ENCODE data around the gene MPPED2.

Gene MPPED2

DNA sequence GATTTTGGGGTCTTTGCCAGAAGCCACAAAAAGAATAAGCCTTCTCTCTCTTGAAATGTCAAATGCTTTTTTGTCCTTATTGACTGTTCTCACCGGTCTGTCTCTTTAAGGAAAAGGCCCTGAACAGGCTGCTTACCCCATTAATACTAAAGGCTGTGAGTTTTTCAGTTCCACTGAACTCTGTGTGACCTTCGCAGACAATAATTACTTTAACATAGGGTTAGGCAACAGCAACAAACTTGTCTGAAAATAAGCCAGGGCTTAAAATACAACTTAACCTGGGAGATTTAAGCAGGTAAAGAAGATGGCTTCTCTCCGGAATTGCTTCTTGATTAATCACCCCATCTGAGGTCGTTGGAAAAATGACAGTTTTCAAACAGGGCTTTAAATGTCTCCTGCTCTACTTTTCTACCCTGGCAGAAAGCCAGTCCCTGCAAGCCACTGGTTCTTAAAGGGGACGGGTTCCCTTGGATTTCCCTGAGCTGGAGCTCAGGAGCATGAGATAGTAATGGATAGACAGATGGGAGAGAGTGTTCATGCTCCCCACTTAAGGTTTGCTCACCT is 193.8 kb downstream of the MPPED2 start:
- Mint-ChIP-seq H3K27me3 (no peaks in the 10 kb centered on the region), H3K36me3 (no peaks in the 10 kb centered on the region), H3K9me3 (no peaks in the 10 kb centered on the region), H3K27ac (no peak overlapping the region), H3K4me1 (no peaks in the 10 kb centered on the region), H3K4me3 (no peak overlapping the region)
- CTCF ChIA-PET, result no interaction called here
- no peak for DNase-seq

DNA sequence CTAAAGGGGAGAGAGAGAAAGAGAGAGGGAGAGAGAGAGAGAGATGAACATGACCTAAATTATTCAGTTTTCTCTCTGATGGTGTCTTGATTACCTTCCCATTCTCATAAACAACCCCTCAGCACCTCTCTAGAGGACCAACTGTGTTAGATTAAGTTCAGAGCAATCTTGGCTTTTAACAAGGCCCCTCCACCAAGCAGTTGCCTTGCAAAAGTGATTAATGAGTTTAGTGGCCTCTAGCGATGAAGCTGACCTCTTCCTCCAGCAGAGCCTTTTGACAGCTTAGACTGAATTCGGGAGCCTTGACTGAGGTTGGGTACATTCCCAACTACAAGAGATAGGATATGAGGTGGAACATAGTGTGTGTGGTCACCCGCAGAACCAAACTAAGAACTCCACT is 197.2 kb downstream of the MPPED2 start:
- Mint-ChIP-seq H3K4me1 (no peaks in the 10 kb centered on the region), H3K36me3 (no peaks in the 10 kb centered on the region), H3K4me3 (no peak overlapping the region), H3K9me3 (no peaks in the 10 kb centered on the region), H3K27me3 (no peaks in the 10 kb centered on the region), H3K27ac (no peak overlapping the region)
- no peak for DNase-seq
- CTCF ChIA-PET, result no interaction called here

DNA sequence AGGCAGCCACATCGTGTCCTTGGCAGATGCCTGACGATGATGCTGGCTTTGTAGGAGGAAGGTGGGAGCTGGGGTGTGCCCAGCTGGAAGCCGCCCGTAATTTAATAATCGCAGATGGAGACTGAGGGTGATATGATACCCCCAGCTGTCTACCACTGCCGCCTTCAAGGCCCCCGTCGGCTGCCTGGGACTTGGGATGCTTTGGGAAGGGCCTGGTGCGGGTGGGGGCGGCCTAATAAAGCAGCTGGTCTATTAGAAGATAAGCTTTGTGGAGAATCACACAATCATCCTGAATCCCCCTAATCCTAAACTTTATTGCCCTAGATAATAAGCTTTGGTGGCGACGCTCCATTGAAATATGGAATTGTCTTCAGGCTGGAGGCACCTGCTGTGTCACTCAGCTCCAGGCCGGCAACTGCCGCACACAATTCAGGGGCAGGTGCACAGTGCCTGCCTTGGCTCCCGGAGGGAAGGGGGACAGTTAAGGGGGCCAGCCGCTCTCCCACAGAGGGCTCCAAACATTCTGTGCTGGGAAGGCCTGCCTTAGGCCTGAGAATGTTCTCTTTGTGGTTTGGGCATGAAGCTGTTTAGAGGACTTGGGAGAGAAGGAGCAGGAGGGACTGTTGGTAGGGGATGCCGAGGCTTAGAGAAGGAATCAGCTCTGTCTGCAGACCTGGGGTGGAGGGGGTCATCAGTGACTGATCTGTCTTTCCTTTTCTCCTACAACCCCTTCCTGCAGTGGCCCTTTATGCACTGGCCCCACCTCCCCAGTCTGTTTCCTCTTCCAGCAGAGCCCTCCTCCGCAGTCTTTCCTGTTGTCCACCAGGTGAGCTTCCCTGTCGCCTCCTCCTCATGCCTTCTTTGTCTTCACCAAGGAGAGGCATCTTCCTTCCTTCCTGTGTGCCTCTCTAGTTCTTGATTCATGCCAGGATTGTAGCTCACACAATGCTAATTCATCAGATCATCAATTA is 198.0 kb downstream of the MPPED2 start:
- Mint-ChIP-seq H3K27ac (no peak overlapping the region), H3K4me3 (no peak overlapping the region), H3K36me3 (no peaks in the 10 kb centered on the region), H3K4me1 (no peaks in the 10 kb centered on the region), H3K27me3 (no peaks in the 10 kb centered on the region), H3K9me3 (no peaks in the 10 kb centered on the region)
- CTCF ChIA-PET, result no interaction called here
- no peak for DNase-seq

DNA sequence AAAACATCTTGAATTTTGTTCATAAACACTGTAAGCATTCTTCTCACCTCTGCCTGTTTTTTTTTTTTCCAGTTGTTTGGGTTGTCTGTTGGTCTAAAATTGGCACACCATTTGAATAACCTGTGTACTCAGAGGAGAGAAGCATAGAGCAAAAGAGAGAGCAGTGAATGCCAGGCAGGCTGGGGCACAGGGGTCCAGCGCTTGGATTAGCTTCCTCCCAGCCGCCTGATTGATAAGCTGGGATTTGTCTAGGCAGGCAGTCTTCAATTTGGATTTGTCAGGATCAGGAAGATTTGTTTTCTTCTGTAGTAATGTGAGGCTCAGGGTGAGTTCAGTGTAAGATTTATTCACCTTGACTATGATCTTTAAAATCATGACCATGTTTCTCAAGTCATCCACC is 204.3 kb downstream of the MPPED2 start:
- no peaks in the 10 kb centered on the region for H3K27me3 Mint-ChIP-seq
- H3K9me3 Mint-ChIP-seq, result no peaks in the 10 kb centered on the region
- no peaks in the 10 kb centered on the region for H3K36me3 Mint-ChIP-seq
- no peak for DNase-seq
- H3K4me1 Mint-ChIP-seq, result no peaks in the 10 kb centered on the region
- no peak overlapping the region for H3K4me3 Mint-ChIP-seq
- H3K27ac Mint-ChIP-seq, result no peak overlapping the region
- CTCF ChIA-PET, result no interaction called here

DNA sequence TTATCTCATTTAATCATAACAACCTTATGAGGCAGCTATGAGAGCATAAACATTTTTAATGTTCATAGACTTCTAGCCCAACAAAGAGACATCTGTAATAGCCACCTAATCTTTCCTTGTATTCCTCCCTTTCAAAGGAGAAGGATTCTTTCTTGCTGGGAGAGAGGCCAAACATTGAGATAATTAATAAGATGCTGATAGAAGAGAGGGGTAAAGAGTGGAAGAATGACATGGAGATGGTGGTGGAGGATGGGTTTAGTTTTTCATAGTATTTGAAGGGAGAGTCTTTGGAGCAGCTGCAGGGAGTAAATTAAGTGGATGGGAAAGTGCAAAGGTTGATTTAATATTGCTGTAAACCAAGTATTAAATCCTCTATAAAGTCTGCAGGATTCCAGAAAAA is 205.3 kb downstream of the MPPED2 start:
- Mint-ChIP-seq H3K36me3 (no peaks in the 10 kb centered on the region), H3K27ac (no peak overlapping the region), H3K9me3 (no peaks in the 10 kb centered on the region), H3K4me1 (no peaks in the 10 kb centered on the region), H3K27me3 (no peaks in the 10 kb centered on the region), H3K4me3 (no peak overlapping the region)
- CTCF ChIA-PET, result no interaction called here
- no peak for DNase-seq

DNA sequence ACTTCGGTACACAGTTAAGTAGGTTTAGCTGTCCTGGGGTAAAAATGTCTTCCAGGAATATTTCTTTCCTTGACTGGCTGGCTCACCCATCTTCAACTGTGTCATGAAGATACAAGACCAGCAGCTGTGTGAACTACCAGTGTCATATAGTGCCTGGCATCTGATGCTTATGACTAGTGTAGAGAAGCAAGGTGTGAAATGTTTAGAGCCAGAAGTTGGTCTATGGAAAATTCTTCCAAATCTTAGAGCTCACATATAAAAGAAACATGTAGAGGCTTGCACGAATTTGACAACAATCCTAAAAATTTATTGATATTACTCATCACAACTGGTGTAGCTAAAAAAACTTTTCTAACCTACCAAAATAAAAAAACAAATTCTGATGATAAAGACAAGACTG is 208.8 kb downstream of the MPPED2 start:
- no peaks in the 10 kb centered on the region for H3K4me1 Mint-ChIP-seq
- DNase-seq, result no peak
- H3K36me3 Mint-ChIP-seq, result no peaks in the 10 kb centered on the region
- H3K4me3 Mint-ChIP-seq, result no peak overlapping the region
- H3K27ac Mint-ChIP-seq, result no peak overlapping the region
- no peaks in the 10 kb centered on the region for H3K27me3 Mint-ChIP-seq
- CTCF ChIA-PET, result no interaction called here
- no peaks in the 10 kb centered on the region for H3K9me3 Mint-ChIP-seq

DNA sequence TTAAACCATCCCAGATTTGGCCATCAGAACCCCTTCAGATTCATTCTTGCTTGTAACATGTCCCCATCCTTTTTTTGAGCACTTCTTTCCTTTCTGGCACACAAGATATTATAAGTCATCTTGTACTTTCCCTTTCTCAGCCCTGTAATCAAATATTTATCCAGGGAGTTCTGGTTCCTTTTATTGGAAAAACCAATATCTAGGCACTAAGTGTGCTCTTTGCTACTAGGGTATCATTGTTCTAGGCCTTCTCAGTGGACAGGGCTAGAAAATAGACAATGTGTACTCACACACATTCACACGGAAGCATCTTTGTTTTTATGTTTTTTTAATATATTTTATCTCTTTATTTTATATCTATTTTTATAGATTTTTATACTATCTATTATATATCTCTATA is 216.0 kb downstream of the MPPED2 start:
- CTCF ChIA-PET, result no interaction called here
- Mint-ChIP-seq H3K9me3 (no peaks in the 10 kb centered on the region), H3K36me3 (no peaks in the 10 kb centered on the region), H3K27me3 (no peaks in the 10 kb centered on the region), H3K27ac (no peak overlapping the region), H3K4me3 (no peak overlapping the region), H3K4me1 (no peaks in the 10 kb centered on the region)
- no peak for DNase-seq

DNA sequence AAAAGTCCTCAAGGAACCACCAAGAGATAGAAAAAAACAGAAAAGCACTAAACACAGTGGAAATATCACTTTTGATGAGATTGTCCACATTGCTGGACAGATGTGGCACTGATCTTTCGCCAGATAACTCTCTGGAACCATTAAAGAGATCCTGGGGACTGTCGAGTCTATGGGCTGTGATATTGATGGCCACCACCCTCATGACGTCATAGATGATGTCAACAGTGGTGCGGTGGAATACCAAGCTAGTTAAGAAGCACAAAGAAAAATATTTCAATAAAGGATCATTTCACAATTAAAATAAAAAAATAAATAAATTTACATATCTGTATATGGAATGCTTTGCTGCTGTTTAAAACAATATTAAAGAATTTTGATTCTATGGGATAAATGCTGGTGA is 217.8 kb downstream of the MPPED2 start:
- H3K27me3 Mint-ChIP-seq, result no peaks in the 10 kb centered on the region
- CTCF ChIA-PET, result no interaction called here
- H3K36me3 Mint-ChIP-seq, result no peaks in the 10 kb centered on the region
- no peak overlapping the region for H3K27ac Mint-ChIP-seq
- H3K4me1 Mint-ChIP-seq, result no peaks in the 10 kb centered on the region
- H3K9me3 Mint-ChIP-seq, result no peaks in the 10 kb centered on the region
- DNase-seq, result no peak
- no peak overlapping the region for H3K4me3 Mint-ChIP-seq

DNA sequence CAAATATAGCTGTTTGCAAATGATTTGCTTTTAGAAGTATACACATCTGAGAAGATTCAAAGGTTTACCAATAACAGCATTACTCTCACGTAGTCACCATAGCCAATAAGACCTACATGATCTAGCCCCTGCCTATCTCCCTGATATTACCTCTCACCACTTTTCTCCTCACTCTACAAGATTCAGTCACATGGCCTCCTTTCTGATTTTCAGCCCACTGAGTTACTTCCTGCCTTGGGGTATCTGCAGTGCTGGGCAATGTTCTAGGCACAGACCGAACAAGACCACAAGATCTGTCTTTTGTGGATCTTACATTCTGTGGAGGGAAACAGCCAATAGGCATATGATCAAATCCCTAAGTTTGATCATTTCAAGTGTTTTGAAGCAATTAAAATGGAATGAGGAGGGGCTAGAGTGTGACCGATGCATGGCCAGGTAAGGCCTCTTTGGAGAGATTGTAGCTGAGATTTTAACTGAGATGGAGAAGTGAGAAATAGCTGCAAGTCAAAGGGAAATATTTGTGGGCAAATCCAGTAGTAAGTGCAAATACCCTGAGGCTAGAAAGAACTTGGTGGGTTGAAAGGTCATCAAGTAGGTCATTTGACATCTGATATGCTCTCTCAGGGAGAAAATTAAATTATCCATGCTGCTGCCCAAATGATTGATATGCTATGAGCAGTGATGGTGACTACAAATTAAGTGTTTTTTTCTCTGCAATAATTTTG is 220.2 kb downstream of the MPPED2 start:
- DNase-seq, result no peak
- CTCF ChIA-PET, result interaction anchor here (1.3 kb wide), 1 partner anchor 9 kb away, joined by 3 read pairs; no protein-coding TSS in a partner anchor

DNA sequence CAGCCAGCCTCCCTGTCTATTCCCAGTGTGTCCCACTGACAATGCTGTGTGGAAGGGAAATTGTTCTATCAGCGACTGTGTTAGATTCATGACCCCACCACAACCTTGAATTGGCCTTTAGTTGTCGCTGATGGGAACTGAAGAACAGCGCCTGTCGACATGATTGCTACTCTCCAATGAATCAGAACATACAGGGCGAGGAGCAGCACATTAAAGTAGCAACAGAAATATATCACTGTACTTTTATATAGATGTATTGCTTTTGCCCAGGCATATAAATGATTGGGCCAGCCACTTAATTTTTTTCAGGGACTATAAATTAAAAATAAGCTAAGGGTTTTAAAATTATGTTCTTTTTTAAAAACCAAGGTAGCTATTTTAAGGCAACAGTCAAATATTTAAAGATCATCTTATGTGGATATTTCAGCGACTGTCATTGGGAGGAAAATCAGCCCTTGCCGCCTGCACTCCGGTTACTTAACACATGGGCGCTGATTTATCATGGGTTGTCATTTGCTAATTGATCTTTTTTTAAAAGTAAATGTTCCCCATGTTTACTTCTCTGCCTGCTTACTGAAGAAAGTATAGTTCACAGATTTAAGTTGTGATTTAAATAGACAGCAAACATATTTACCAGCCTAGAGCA is 221.2 kb downstream of the MPPED2 start:
- CTCF ChIA-PET, result no interaction called here
- Mint-ChIP-seq H3K4me3 (no peak overlapping the region), H3K27me3 (no peaks in the 10 kb centered on the region)

More for the DNA sequence above, 220.2 kb downstream of the MPPED2 start:
- no peaks in the 10 kb centered on the region for H3K27me3 Mint-ChIP-seq
- no peak overlapping the region for H3K4me3 Mint-ChIP-seq
- no peaks in the 10 kb centered on the region for H3K9me3 Mint-ChIP-seq
- no peaks in the 10 kb centered on the region for H3K36me3 Mint-ChIP-seq
- no peak overlapping the region for H3K27ac Mint-ChIP-seq
- H3K4me1 Mint-ChIP-seq, result no peaks in the 10 kb centered on the region

DNA sequence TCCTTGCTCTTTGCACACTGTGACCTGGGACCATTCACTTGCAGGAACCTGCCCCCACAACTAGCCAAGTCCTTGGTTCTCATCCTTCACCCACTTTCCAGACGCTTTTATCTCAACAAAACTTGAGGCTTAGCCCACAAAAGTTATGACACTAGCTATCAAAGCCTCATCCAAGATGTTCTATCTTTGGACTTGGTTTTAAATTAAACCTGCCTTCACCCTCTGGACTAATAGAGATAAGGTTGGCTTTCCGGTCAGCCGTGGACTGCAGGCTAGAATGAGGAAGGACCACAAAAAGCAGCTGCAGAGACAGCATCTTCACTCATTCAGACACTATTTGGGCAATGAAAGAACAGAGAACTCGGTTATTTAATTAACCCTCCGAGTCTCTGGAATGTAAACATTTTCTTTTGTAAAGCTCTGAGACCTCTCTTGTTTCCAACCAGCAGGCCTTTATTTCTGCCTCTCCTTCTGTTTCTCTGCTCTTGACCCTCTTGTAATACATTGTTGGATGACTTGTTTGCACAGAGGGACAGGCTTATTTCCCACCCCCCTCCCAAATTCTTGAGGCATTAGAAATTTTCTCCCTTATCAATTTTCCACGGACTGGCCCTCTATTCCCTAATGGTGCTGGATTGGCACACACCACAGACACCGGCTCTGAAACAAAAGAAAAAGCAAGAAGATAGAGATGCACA is 221.9 kb downstream of the MPPED2 start:
- no peaks in the 10 kb centered on the region for H3K4me1 Mint-ChIP-seq
- H3K9me3 Mint-ChIP-seq, result no peaks in the 10 kb centered on the region
- H3K4me3 Mint-ChIP-seq, result no peak overlapping the region
- H3K36me3 Mint-ChIP-seq, result no peaks in the 10 kb centered on the region
- no peak overlapping the region for H3K27ac Mint-ChIP-seq
- no peaks in the 10 kb centered on the region for H3K27me3 Mint-ChIP-seq
- no peak for DNase-seq
- CTCF ChIA-PET, result no interaction called here

More for the DNA sequence above, 221.2 kb downstream of the MPPED2 start:
- no peak overlapping the region for H3K27ac Mint-ChIP-seq
- no peaks in the 10 kb centered on the region for H3K4me1 Mint-ChIP-seq
- no peaks in the 10 kb centered on the region for H3K36me3 Mint-ChIP-seq
- no peaks in the 10 kb centered on the region for H3K9me3 Mint-ChIP-seq
- DNase-seq, result no peak

DNA sequence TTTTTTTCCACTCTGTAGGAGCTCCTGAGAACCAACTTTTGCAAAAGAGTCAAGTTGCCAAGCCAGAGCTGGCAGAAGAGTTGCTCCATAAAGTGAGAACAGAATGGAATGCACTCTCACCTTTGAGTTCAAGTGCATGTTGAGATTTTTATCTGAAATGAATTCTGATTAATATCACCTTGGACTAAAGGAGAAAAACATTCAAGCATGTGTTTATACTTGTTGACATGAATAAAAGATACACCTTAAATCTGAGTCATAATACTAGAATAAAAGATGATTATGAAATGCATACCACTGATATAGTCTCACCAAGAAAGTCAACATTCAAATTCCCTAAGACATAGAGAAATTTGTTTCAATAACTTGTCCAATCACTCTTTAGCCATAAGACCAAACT is 225.4 kb downstream of the MPPED2 start:
- Mint-ChIP-seq H3K36me3 (no peaks in the 10 kb centered on the region), H3K27me3 (no peaks in the 10 kb centered on the region), H3K4me3 (no peak overlapping the region), H3K9me3 (no peaks in the 10 kb centered on the region), H3K4me1 (no peaks in the 10 kb centered on the region), H3K27ac (no peak overlapping the region)
- CTCF ChIA-PET, result interaction anchor here (0.6 kb wide), 1 partner anchor 179 kb away, joined by 3 read pairs; no protein-coding TSS in a partner anchor
- DNase-seq, result no peak

Data from activated naive CD4-positive, alpha-beta T cell treated with anti-CD3 and anti-CD28 coated beads, Interleukin-2, amount 10 ng/mL, durations not matched to agents 7 days and 5 days (primary cell).